ENCODE measurements around the gene FAM90A26. TPM values are rescaled to one million over a fixed set of nuclear protein-coding genes. Genes with fewer than 3 reads are reported as not detected.

Gene FAM90A26, protein sequence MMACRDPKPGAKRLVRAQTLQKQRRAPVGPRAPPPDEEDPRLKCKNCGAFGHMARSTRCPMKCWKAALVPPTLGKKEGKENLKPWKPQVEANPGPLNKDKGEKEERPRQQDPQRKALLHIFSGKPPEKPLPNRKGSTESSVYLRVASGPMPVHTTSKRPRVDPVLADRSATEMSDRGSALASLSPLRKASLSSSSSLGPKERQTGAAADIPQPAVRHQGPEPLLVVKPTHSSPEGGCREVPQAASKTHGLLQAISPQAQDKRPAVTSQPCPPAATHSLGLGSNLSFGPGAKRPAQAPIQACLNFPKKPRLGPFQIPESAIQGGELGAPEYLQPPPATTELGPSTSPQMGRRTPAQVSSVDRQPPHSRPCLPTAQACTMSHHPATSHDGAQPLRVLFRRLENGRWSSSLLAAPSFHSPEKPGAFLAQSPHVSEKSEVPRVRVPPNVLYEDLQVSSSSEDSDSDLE
- total RNA-seq = not detected

DNA sequence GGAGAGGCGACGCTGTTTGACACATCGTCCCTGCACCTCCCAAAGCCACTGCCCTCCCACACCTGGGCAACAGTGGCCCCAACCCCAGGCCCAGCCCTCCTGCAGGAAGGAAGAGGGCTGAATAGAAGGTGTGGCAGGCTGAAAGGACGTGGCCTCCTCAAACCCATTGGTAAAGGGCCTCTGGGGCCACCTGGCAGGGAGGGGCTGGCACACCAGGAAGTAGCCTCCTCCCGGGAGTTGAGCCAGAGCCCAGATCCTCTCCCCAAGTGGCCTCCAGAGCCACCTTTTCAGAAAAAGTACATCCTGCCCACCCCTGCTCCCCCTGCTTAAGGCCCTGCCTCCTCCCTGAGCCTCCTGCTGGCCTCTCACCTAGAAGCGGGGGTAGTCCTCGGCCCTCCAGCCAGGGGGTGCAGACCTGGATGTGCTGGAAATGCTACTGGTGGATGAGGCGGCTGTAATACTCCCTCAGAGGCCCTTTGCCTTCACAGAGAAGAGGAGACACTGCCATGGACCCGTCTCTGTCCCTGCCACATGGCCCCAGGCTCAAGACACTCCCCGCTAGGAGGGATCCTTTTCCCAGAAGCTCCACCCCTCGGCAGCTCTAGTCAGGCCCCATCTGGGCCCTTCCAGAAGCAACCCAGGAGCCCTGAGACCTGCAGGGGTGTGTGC, at the start of gene FAM90A26:
Gene FAM90A26 (plus strand): TSS at position 619 of the 669 bp plus-strand sequence. CDS start 2,764 bp downstream, outside the sequence.

DNA sequence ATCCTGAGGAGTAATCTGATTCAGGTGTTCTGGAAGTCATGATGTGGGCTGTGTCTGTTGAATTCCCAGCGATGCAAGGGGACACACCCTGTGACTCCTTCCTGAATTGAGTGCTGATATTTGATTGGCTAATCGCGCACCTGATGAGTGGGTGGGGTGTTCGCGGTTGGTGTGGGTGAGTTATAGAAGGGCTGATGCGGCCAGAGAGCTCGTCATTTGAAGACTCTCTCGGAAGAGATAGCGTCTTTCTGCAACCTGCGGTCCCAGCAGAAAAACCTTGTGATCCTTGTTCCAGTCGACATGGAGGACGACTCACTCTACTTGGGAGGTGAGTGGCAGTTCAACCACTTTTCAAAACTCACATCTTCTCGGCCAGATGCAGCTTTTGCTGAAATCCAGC, 40.1 kb downstream of the FAM90A26 start, which contains the start of gene USP17L10:
Gene USP17L10 (plus strand): TSS at position 301 of the 400 bp plus-strand sequence. CDS start 0 bp downstream, at position 301.

DNA sequence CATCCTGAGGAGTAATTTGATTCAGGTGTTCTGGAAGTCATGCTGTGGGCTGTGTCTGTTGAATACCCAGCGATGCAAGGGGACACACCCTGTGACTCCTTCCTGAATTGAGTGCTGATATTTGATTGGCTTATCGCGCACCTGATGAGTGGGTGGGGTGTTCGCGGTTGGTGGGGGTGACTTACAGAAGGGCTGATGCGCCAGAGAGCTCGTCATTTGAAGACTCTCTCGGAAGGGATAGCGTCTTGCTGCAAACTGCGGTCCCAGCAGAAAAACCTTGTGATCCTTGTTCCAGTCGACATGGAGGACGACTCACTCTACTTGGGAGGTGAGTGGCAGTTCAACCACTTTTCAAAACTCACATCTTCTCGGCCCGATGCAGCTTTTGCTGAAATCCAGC, 44.9 kb downstream of the FAM90A26 start, which contains the start of gene USP17L11:
Gene USP17L11 (plus strand): TSS at position 301 of the 400 bp plus-strand sequence. CDS start 0 bp downstream, at position 301.

DNA sequence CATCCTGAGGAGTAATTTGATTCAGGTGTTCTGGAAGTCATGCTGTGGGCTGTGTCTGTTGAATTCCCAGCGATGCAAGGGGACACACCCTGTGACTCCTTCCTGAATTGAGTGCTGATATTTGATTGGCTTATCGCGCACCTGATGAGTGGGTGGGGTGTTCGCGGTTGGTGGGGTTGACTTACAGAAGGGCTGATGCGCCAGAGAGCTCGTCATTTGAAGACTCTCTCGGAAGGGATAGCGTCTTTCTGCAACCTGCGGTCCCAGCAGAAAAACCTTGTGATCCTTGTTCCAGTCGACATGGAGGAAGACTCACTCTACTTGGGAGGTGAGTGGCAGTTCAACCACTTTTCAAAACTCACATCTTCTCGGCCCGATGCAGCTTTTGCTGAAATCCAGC, 49.6 kb downstream of the FAM90A26 start, which contains the start of gene USP17L12:
Gene USP17L12 (plus strand): TSS at position 301 of the 400 bp plus-strand sequence. CDS start 0 bp downstream, at position 301.

DNA sequence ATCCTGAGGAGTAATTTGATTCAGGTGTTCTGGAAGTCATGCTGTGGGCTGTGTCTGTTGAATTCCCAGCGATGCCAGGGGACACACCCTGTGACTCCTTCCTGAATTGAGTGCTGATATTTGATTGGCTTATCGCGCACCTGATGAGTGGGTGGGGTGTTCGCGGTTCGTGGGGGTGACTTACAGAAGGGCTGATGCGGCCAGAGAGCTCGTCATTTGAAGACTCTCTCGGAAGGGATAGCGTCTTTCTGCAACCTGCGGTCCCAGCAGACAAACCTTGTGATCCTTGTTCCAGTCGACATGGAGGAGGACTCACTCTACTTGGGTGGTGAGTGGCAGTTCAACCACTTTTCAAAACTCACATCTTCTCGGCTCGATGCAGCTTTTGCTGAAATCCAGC, 54.4 kb downstream of the FAM90A26 start, which contains the start of gene USP17L13:
Gene USP17L13 (plus strand): TSS at position 301 of the 400 bp plus-strand sequence. CDS start 0 bp downstream, at position 301.

Other genes starting within 250 kb of the FAM90A26 start
- not detected for gene USP17L10, start 40.2 kb downstream of the FAM90A26 start, total RNA-seq
- not detected for gene USP17L11, start 45.0 kb downstream of the FAM90A26 start, total RNA-seq
- not detected for gene USP17L12, start 49.7 kb downstream of the FAM90A26 start, total RNA-seq
- gene USP17L13, start 54.5 kb downstream of the FAM90A26 start, total RNA-seq = not detected
- not detected for gene USP17L15, start 64.0 kb downstream of the FAM90A26 start, total RNA-seq
- gene USP17L17, start 73.5 kb downstream of the FAM90A26 start, total RNA-seq = not detected
- not detected for gene USP17L18, start 78.2 kb downstream of the FAM90A26 start, total RNA-seq
- gene USP17L19, start 83.0 kb downstream of the FAM90A26 start, total RNA-seq = not detected
- gene USP17L20, start 87.7 kb downstream of the FAM90A26 start, total RNA-seq = not detected
- gene USP17L21, start 92.5 kb downstream of the FAM90A26 start, total RNA-seq = not detected
- gene USP17L22, start 97.2 kb downstream of the FAM90A26 start, total RNA-seq = not detected
- gene USP17L24, start 154.8 kb downstream of the FAM90A26 start, total RNA-seq = not detected
- not detected for gene USP17L25, start 159.5 kb downstream of the FAM90A26 start, total RNA-seq
- not detected for gene USP17L26, start 164.2 kb downstream of the FAM90A26 start, total RNA-seq
- not detected for gene USP17L5, start 169.0 kb downstream of the FAM90A26 start, total RNA-seq
- gene USP17L27, start 173.7 kb downstream of the FAM90A26 start, total RNA-seq = not detected
- not detected for gene USP17L28, start 178.5 kb downstream of the FAM90A26 start, total RNA-seq
- gene USP17L29, start 183.2 kb downstream of the FAM90A26 start, total RNA-seq = not detected
- not detected for gene USP17L30, start 192.7 kb downstream of the FAM90A26 start, total RNA-seq

Measured in diencephalon (tissue), 1 donor.